SKM-1 (cell line): ENCODE data around the gene AXDND1.
"Not testable (repeated sequence)": the region's sequence is repeated elsewhere in the genome, so short reads cannot be mapped to it uniquely, and the experiment has no call there.

Experiments
- DNase-seq: peaks from one replicate; lab custom pipeline; 2025; ENCODE audit not compliant: unreplicated experiment; lab: John Stamatoyannopoulos, UW

AXDND1 gene

GRCh38 chr1:179474713-179475112 is 108.9 kb downstream of the AXDND1 start:
- no peak for DNase-seq

GRCh38 chr1:179476484-179476883 is 110.7 kb downstream of the AXDND1 start:
- DNase-seq: no peak

GRCh38 chr1:179478370-179478769 is 112.6 kb downstream of the AXDND1 start:
- no peak for DNase-seq

- no peak for DNase-seq
Measured at GRCh38 chr1:179490611-179491010, 124.8 kb downstream of the AXDND1 start.

- DNase-seq: no peak
Measured at GRCh38 chr1:179493323-179493722, 127.6 kb downstream of the AXDND1 start.

GRCh38 chr1:179506199-179506598 is 140.4 kb downstream of the AXDND1 start:
- no peak for DNase-seq

- no peak for DNase-seq
Measured at GRCh38 chr1:179509384-179509783, 143.6 kb downstream of the AXDND1 start.

- DNase-seq: no peak
Measured at GRCh38 chr1:179510038-179510437, 144.3 kb downstream of the AXDND1 start.

GRCh38 chr1:179516976-179517705 is 151.4 kb downstream of the AXDND1 start:
- DNase-seq: no peak

- not testable (repeated sequence) for DNase-seq
Measured at GRCh38 chr1:179518544-179518943, 152.8 kb downstream of the AXDND1 start.

GRCh38 chr1:179529482-179530195 is 163.9 kb downstream of the AXDND1 start:
- no peak for DNase-seq

- DNase-seq: no peak
Measured at GRCh38 chr1:179530352-179530751, 164.6 kb downstream of the AXDND1 start.

GRCh38 chr1:179541774-179542173 is 176.0 kb downstream of the AXDND1 start:
- DNase-seq: no peak

GRCh38 chr1:179545321-179545720 is 179.6 kb downstream of the AXDND1 start:
- no peak for DNase-seq

GRCh38 chr1:179547021-179547535 is 181.3 kb downstream of the AXDND1 start:
- DNase-seq: no peak

- DNase-seq: no peak
Measured at GRCh38 chr1:179548666-179549367, 183.0 kb downstream of the AXDND1 start.

GRCh38 chr1:179549368-179549700 is 183.6 kb downstream of the AXDND1 start:
- no peak for DNase-seq

- no peak for DNase-seq
Measured at GRCh38 chr1:179550746-179551682, 185.2 kb downstream of the AXDND1 start.

GRCh38 chr1:179554427-179554826 is 188.7 kb downstream of the AXDND1 start:
- no peak for DNase-seq

GRCh38 chr1:179558078-179558477 is 192.3 kb downstream of the AXDND1 start:
- no peak for DNase-seq
